ENCODE data around the gene CD4.

The CD4 gene

GRCh38 chr12:6851153-6851920 is 62.0 kb downstream of the CD4 start, which contains the start of gene CDCA3 (continued):
- TF ChIP-seq ZSCAN4 (tag by site-specific recombination; IDR thresholded peaks at IDR 0.05) = no peak
- no peak for TF ChIP-seq ZNF324 (tag by site-specific recombination; IDR thresholded peaks at IDR 0.05)
- TF ChIP-seq ZNF248 (tag by site-specific recombination; IDR thresholded peaks at IDR 0.05) = no peak
- no peak for TF ChIP-seq ZNF645 (tag by site-specific recombination; IDR thresholded peaks at IDR 0.05)
- TF ChIP-seq YY2 (tag by site-specific recombination; IDR thresholded peaks at IDR 0.05) = no peak
- TF ChIP-seq ZNF2 (tag by site-specific recombination; IDR thresholded peaks at IDR 0.05) = peak; percentile 46; the same call in 1 of the 2 replicates
- TF ChIP-seq ZNF501 (tag by site-specific recombination; IDR thresholded peaks at IDR 0.05) = peak; percentile 32; the same call in 1 of the 2 replicates
- no peak for TF ChIP-seq ZNF239 (tag by site-specific recombination; IDR thresholded peaks at IDR 0.05)
- no peak for TF ChIP-seq BCL11B (tag by site-specific recombination; IDR thresholded peaks at IDR 0.05; ENCODE audit: low read depth)
- TF ChIP-seq WT1 (tag by site-specific recombination; IDR thresholded peaks at IDR 0.05) = no peak
- no peak; the same call in 1 of the 2 replicates for TF ChIP-seq ZFP37 (tag by site-specific recombination; IDR thresholded peaks at IDR 0.05)
- no peak for TF ChIP-seq BCL6B (tag by site-specific recombination; IDR thresholded peaks at IDR 0.05)
- TF ChIP-seq ZNF580 (tag by site-specific recombination; IDR thresholded peaks at IDR 0.05) = peak; percentile 50; the same call in 1 of the 2 replicates
- no peak; the same call in 1 of the 2 replicates for TF ChIP-seq GLIS2 (tag by site-specific recombination; IDR thresholded peaks at IDR 0.05)
- TF ChIP-seq RBAK (tag by site-specific recombination; IDR thresholded peaks at IDR 0.05) = no peak

- ChIA-PET CTCF (interaction anchor here (0.5 to 8.4 kb wide), 17 partner anchors 10 to 287 kb away, joined by 3 to 71 read pairs (median 4); partner anchors contain the start of genes GNB3, MLF2, P3H3 and PTMS), POLR2A (interaction anchor here (0.6 to 7.1 kb wide), 43 partner anchors 7 to 481 kb away, joined by 3 to 183 read pairs (median 5); partner anchors contain the start of genes C12orf57, COPS7A, GAPDH and GNB3)
- Histone ChIP-seq H3K4me1 (ENCODE audit: control insufficient read depth, insufficient read depth, low read length) (peaks cover 11% of the 10 kb centered on the region), H3K36me3 (ENCODE audit: control insufficient read depth in 2 of 2, insufficient read depth in 1 of 2, low read length in 2 of 2) (peaks cover 25 to 66% of the 10 kb centered on the region in 2 experiments), H3K9me3 (ENCODE audit: control insufficient read depth, insufficient read depth, low read depth, low read length) (no peaks in the 10 kb centered on the region), H3K27ac (ENCODE audit: extremely low read depth, low read depth, low read length) (peak within 1 kb of the TSS; percentile 58), H3K4me3 (ENCODE audit: low read depth, low read length) (peak within 1 kb of the TSS; percentile 76)
- TF ChIP-seq ZNF184 (tag by site-specific recombination; IDR thresholded peaks at IDR 0.05) (no peak), KLF7 (tag by site-specific recombination; IDR thresholded peaks at IDR 0.05; ENCODE audit: borderline replicate concordance) (peak; percentile 84; the same call in 1 of the 2 replicates), ZBTB11 (tag by site-specific recombination; conservative IDR thresholded peaks at IDR 0.05; ENCODE audit: low read depth) (peak; percentile 99), KLF9 (tag by site-specific recombination; IDR thresholded peaks at IDR 0.05; ENCODE audit: low read depth) (peak; percentile 86), KLF10 (tag by site-specific recombination; IDR thresholded peaks at IDR 0.05) (peak; percentile 37; the same call in 1 of the 2 replicates), ZNF280D (tag by site-specific recombination; IDR thresholded peaks at IDR 0.05) (no peak), EGR2 (tag by site-specific recombination; IDR thresholded peaks at IDR 0.05; ENCODE audit: low read depth) (peak; percentile 46), ZNF223 (tag by site-specific recombination; IDR thresholded peaks at IDR 0.05) (no peak), SP2 (tag by site-specific recombination; IDR thresholded peaks at IDR 0.05) (peak; percentile 96), ZNF629 (tag by site-specific recombination; IDR thresholded peaks at IDR 0.05) (peak; percentile 52; the same call in 1 of the 2 replicates)
Observed at GRCh38 chr12:6851921-6852650, 62.8 kb downstream of the CD4 start, which contains the start of gene USP5. TSS of gene USP5 (plus strand) at chr12:6852150. CDS start at chr12:6852180, 30 bp downstream.
